ENCODE data around the gene INAFM1. TPM values are rescaled to one million over a fixed set of nuclear protein-coding genes. Genes with fewer than 3 reads are reported as not detected.

The INAFM1 gene
- polyA plus RNA-seq, 1 of the 3 experiments (the other 2 are of a cell fraction) = 5.5 TPM

DNA sequence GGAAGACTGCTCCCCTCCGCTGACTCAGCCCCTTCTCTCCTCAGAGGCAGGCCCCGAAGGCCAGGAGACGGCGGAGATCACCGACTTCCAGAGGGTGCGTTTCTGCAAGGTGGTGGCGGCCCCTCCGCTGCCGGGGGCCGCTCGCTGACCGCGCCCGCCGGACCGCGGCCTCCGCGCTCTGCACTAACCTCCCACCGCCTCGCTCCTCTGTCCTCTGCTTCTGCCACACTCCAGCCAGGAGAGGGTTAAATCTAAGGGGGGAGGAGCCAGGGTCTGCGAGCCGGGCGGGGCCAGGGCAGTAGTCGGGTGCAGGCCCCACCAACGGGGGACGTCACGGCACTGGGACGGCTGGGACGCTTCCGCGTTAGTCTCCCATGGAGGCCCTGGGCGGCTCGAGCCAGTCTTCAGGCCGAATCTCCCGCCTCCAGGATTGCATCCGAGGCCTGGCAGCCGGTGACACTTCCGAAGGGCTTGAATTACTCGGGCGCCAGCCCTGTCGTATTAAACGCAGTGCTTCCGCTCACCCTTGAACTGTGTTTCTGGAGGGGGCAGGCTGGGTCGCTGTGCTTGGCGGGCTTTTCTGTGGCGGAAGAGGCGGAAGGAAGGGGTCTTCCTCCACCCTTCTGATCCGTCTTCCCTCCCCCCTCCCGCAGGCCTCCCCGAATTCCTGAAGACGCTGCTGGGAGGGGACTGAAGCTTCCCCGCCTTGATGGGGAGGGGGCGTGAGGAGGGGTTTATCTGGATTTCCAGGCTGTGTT, 1.2 kb upstream of the INAFM1 start:
- DNase-seq = peak; percentile 98
- peak overlapping the region; percentile 91 for H3K9ac ChIP-seq
- peak overlapping the region; percentile 97 for H3K4me2 ChIP-seq
- H3K27ac ChIP-seq (ENCODE audit: low read depth in 2 of 2, low read length in 1 of 2) = peak overlapping the region; percentile 84 to 97
- no peaks in the 10 kb centered on the region; the same call in 1 of the 2 replicates for H4K20me1 ChIP-seq (ENCODE audit: insufficient read depth)
- H3F3A ChIP-seq (replicated peaks; ENCODE audit: insufficient read depth) = peaks cover 24% of the 10 kb centered on the region
- H3K27me3 ChIP-seq (ENCODE audit: insufficient read depth) = no peaks in the 10 kb centered on the region
- H2AFZ ChIP-seq (ENCODE audit: low read depth) = peak overlapping the region; percentile 61
- WGBS (ENCODE audit: low lambda C conversion rate) = 0% methylated on average over 14 of the region's 54 CpGs
- TF ChIP-seq EP300 (IDR thresholded peaks at IDR 0.05; ENCODE audit: borderline replicate concordance in 1 of 2, low read depth in 1 of 2, low read length in 1 of 2) = no peak
- peak; percentile 86 for TF ChIP-seq ELF1 (IDR thresholded peaks at IDR 0.05)
- TF ChIP-seq GATA2 (CRISPR knock-in tag; IDR thresholded peaks at IDR 0.05) = no peak
- TF ChIP-seq CHD2 (IDR thresholded peaks at IDR 0.05; ENCODE audit: low read length, partially characterized antibody) = peak; percentile 61
- TF ChIP-seq MXI1 (IDR thresholded peaks at IDR 0.05; ENCODE audit: low read depth, low read length) = peak; percentile 81
- peak; percentile 38; the same call in 1 of the 2 replicates for TF ChIP-seq TAF1 (IDR thresholded peaks at IDR 0.05; ENCODE audit: borderline replicate concordance, low read depth, low read length)
- peak; percentile 44; the same call in 1 of the 2 replicates for TF ChIP-seq MAX (IDR thresholded peaks at IDR 0.05; ENCODE audit: low read depth)
- peak; percentile 13; the same call in 1 of the 2 replicates for TF ChIP-seq RAD21 (IDR thresholded peaks at IDR 0.05; ENCODE audit: low read length)
- peak; percentile 71 for TF ChIP-seq POLR2AphosphoS5 (IDR thresholded peaks at IDR 0.05; ENCODE audit: low read depth, low read length)
- peak overlapping the region; percentile 59 to 87 for H3K4me3 ChIP-seq (ENCODE audit: low read depth in 2 of 2, low read length in 1 of 2)
- H3K9me2 ChIP-seq = no peaks in the 10 kb centered on the region
- no peaks in the 10 kb centered on the region for H3K9me3 ChIP-seq
- POLR2A ChIA-PET = interaction anchor here (2.6 kb wide), 1 partner anchor 17 kb away, joined by 18 read pairs; the partner anchor contains the start of gene CCDC9
- H3K79me2 ChIP-seq (ENCODE audit: insufficient read depth) = no peaks in the 10 kb centered on the region
- H3K4me1 ChIP-seq (ENCODE audit: control insufficient read depth in 1 of 2, insufficient read depth in 2 of 2, low read depth in 1 of 2, low read length in 1 of 2) = peaks cover 10 to 18% of the 10 kb centered on the region in 2 experiments; a peak in 3 of 4 replicates
- H3K36me3 ChIP-seq (replicated peaks in 1 of 2; ENCODE audit: control insufficient read depth in 1 of 2, insufficient read depth in 2 of 2, low read length in 1 of 2) = peaks cover 13% of the 10 kb centered on the region in 2 experiments
- CTCF ChIA-PET = interaction anchor here (1.1 to 3.7 kb wide), 2 partner anchors 11 to 260 kb away, joined by 3 to 34 read pairs; no protein-coding TSS in a partner anchor

DNA sequence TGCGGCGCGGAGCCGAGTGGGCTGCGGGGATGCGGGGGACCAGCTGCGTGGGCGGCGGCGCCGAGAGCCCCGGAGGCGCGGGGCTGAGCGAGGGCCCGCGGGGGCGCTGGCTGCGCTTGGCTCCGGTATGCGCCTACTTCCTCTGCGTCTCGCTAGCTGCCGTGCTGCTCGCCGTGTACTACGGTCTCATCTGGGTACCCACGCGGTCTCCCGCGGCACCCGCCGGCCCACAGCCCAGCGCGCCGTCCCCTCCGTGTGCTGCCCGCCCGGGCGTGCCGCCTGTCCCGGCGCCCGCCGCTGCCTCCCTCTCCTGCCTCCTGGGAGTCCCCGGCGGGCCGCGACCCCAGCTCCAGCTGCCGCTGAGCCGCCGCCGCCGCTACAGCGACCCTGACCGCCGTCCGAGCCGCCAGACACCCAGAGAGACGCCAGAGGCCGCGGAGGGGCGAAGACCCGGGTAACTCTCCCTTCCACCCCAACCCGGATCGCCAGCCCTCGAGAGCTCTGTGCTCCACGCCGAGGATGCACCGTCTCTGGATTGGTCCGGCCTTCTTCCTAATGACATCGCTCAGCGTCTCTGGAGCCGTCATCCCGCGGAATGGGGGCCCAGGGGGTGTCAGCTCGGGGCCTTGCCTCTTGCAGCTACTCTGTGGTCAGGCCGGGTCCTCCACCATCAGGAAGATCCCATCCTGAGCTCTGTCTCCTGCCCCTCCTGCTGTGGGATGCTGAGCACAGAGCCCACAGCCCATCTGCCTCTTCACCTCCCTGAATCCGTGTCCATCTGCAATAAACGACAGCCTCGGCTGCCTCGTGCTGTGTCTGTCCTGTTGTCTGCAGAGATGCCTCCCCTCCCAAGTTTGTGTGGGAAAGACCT, 441 bp downstream of the INAFM1 start:
- peak; percentile 36; the same call in 1 of the 2 replicates for TF ChIP-seq MXI1 (IDR thresholded peaks at IDR 0.05; ENCODE audit: low read depth, low read length)
- TF ChIP-seq, protein P1, sequence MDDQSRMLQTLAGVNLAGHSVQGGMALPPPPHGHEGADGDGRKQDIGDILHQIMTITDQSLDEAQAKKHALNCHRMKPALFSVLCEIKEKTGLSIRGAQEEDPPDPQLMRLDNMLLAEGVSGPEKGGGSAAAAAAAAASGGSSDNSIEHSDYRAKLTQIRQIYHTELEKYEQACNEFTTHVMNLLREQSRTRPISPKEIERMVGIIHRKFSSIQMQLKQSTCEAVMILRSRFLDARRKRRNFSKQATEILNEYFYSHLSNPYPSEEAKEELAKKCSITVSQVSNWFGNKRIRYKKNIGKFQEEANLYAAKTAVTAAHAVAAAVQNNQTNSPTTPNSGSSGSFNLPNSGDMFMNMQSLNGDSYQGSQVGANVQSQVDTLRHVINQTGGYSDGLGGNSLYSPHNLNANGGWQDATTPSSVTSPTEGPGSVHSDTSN (IDR thresholded peaks at IDR 0.05) = no peak; the same call in 1 of the 2 replicates
- Histone ChIP-seq H3K27ac (ENCODE audit: low read depth in 2 of 2, low read length in 1 of 2) (peak overlapping the region in 1 of 2 experiments; percentile 39; a peak in 3 of 4 replicates), H3F3A (replicated peaks; ENCODE audit: insufficient read depth) (peaks cover 28% of the 10 kb centered on the region), H3K9me2 (no peaks in the 10 kb centered on the region), H4K20me1 (ENCODE audit: insufficient read depth) (no peaks in the 10 kb centered on the region; the same call in 1 of the 2 replicates), H3K9me3 (no peaks in the 10 kb centered on the region), H3K79me2 (ENCODE audit: insufficient read depth) (no peaks in the 10 kb centered on the region), H3K4me3 (ENCODE audit: low read depth in 2 of 2, low read length in 1 of 2) (peak overlapping the region; percentile 53 to 56), H2AFZ (ENCODE audit: low read depth) (no peak overlapping the region), H3K4me1 (ENCODE audit: control insufficient read depth in 1 of 2, insufficient read depth in 2 of 2, low read depth in 1 of 2, low read length in 1 of 2) (peaks cover 10 to 18% of the 10 kb centered on the region in 2 experiments; a peak in 3 of 4 replicates), H3K36me3 (replicated peaks in 1 of 2; ENCODE audit: control insufficient read depth in 1 of 2, insufficient read depth in 2 of 2, low read length in 1 of 2) (peaks cover 11 to 13% of the 10 kb centered on the region in 2 experiments), H3K4me2 (peak overlapping the region; percentile 82), H3K27me3 (ENCODE audit: insufficient read depth) (no peaks in the 10 kb centered on the region), H3K9ac (peak overlapping the region; percentile 59)
- ChIA-PET CTCF (interaction anchor here (0.7 to 3.7 kb wide), 11 partner anchors 9 to 424 kb away, joined by 3 to 34 read pairs (median 5); partner anchors contain the start of gene DHX34), POLR2A (interaction anchor here (0.6 to 2.6 kb wide), 3 partner anchors 18 to 444 kb away, joined by 3 to 18 read pairs (median 4); partner anchors contain the start of gene CCDC9)
- 10% methylated on average over 31 of the region's 82 CpGs for WGBS (ENCODE audit: low lambda C conversion rate)
- peak; percentile 60 for DNase-seq
